ENCODE data around the gene IRX4. TPM values are rescaled to one million over a fixed set of nuclear protein-coding genes. Genes with fewer than 3 reads are reported as not detected.

The IRX4 gene
- total and polyA plus RNA-seq, 9 of the 15 experiments (the other 6 are each of a cell fraction or from before 2014, with no cell fraction given): not detected

- Histone ChIP-seq H3K9me1 (ENCODE audit: control insufficient read depth, insufficient read depth, low read length) (no peaks in the 10 kb centered on the region), H3K4me2 (ENCODE audit: insufficient read depth, low read length) (no peak overlapping the region), H3K36me3 (ENCODE audit: control insufficient read depth, insufficient read depth, low read length) (no peaks in the 10 kb centered on the region), H3K4me3 (no peak overlapping the region), H3K79me2 (ENCODE audit: control insufficient read depth, insufficient read depth, low read length) (no peaks in the 10 kb centered on the region), H3K27me3 (ENCODE audit: control insufficient read depth in 2 of 2, insufficient read depth in 2 of 2, low read length in 2 of 2) (peaks cover 30 to 51% of the 10 kb centered on the region in 2 experiments; a peak in 3 of 5 replicates), H3K9me3 (replicated peaks; ENCODE audit: control insufficient read depth, insufficient read depth, low read depth, low read length) (no peaks in the 10 kb centered on the region; the same call in 1 of the 2 replicates), H3K27ac (ENCODE audit: extremely low read depth, low read depth, low read length) (no peak overlapping the region), H3K9ac (ENCODE audit: insufficient read depth in 1 of 2, low read depth in 2 of 2, low read length in 2 of 2) (no peak overlapping the region), H4K20me1 (replicated peaks; ENCODE audit: control insufficient read depth, insufficient read depth, low read length) (no peaks in the 10 kb centered on the region), H3K4me1 (replicated peaks in 1 of 2; ENCODE audit: control insufficient read depth in 2 of 2, insufficient read depth in 2 of 2, low read length in 2 of 2) (peaks cover 0 to 8% of the 10 kb centered on the region in 2 experiments; a peak in 2 of 5 replicates), H2AFZ (ENCODE audit: low read depth, low read length) (no peak overlapping the region)
- ChIA-PET POLR2A (no interaction called here), CTCF (ENCODE audit: low intra/inter-chr PET ratio) (no interaction called here)
- ATAC-seq (no peak), FAIRE-seq (no peak), DNase-seq (ENCODE audit: extremely low read depth in 1 of 4, low spot score in 3 of 4) (no peak)
- BruUV-seq (replicated peaks): no TSS peak
- intact Hi-C loops (cut with micrococcal nuclease): no loop called here
- in situ Hi-C loops (cut with MboI): no loop called here
- 14% methylated on average over 27 of the region's 36 CpGs for WGBS (ENCODE audit: insufficient coverage, low coverage, missing lambda C conversion rate)
- no peak for TF ChIP-seq HDAC8 (tag; IDR thresholded peaks at IDR 0.05)
- no peak for TF ChIP-seq CHD2 (IDR thresholded peaks at IDR 0.05; ENCODE audit: low read depth, low read length)
- TF ChIP-seq ZNF3 (CRISPR knock-in tag; IDR thresholded peaks at IDR 0.05): no peak
- TF ChIP-seq ATF2 (CRISPR knock-in tag; IDR thresholded peaks at IDR 0.05): no peak
- no peak for TF ChIP-seq PHB2 (IDR thresholded peaks at IDR 0.05; ENCODE audit: low read depth)
- no peak for TF ChIP-seq EP400 (IDR thresholded peaks at IDR 0.05)
- no peak for TF ChIP-seq TEAD2 (tag; IDR thresholded peaks at IDR 0.05)
- no peak for TF ChIP-seq MGA (IDR thresholded peaks at IDR 0.05)
- no peak for TF ChIP-seq ILK (tag; IDR thresholded peaks at IDR 0.05; ENCODE audit: borderline replicate concordance, low read depth)
- no peak for TF ChIP-seq JUN (IDR thresholded peaks at IDR 0.05; ENCODE audit: borderline replicate concordance, low read depth, low read length)
- TF ChIP-seq JUN (CRISPR knock-in tag; IDR thresholded peaks at IDR 0.05; ENCODE audit: borderline replicate concordance): no peak
- no peak for TF ChIP-seq HNRNPUL1 (IDR thresholded peaks at IDR 0.05; ENCODE audit: low read length)
Observed at GRCh38 chr5:1874771-1875220, 7.9 kb downstream of the IRX4 start.

All from K562 (cell line).